IMR-90 (cell line): ENCODE results near the gene ACSS1. TPM values are rescaled to one million over a fixed set of nuclear protein-coding genes. Genes with fewer than 3 reads are reported as not detected.

Experiments
- ATAC-seq: fragments of 200-7000 bp; cut with Tn5 transposase; 2 replicates; pipeline ENCODE4 v1.9.1; 2020; ENCODE audit warnings: low read depth, mild to moderate bottlenecking, moderate library complexity
- BruUV-seq: library from RNA; stranded (reverse); fragments of 400-500 nt; replicated peaks from 2 replicates; lab custom pipeline; 2021; lab: Mats Ljungman, UMichigan
- CTCF ChIA-PET: fragments of 300-600 bp; formaldehyde crosslinking; extraction: SDS; loops from one replicate; lab custom pipeline; 2021; ENCODE audit warnings: antibody characterized with exemption; lab: Yijun Ruan, JAX
- POLR2A ChIA-PET: fragments of 300-600 bp; sonication (Branson Sonifier 250); formaldehyde crosslinking; loops from one replicate; lab custom pipeline; 2022; ENCODE audit warnings: antibody characterized with exemption; ENCODE audit not compliant: unreplicated experiment; lab: Charles Lee
- DNase-seq: peaks from one replicate; pipeline ENCODE4 v3.0.0; 2013
- H2AFZ ChIP-seq: replicated peaks from 2 replicates; pipeline ENCODE3; 2013; ENCODE audit warnings: low read length, mild to moderate bottlenecking; ENCODE audit not compliant: poor library complexity
- H2AK5ac ChIP-seq: 2 replicates; pipeline ENCODE4 v1.6.1; 2013; ENCODE audit warnings: low read depth, low read length, inconsistent platforms
- H2AK9ac ChIP-seq: replicated peaks from 2 replicates; pipeline ENCODE3; 2013; ENCODE audit warnings: mild to moderate bottlenecking, low read depth, low read length, moderate library complexity; ENCODE audit not compliant: poor library complexity
- H2BK120ac ChIP-seq: 2 replicates; pipeline ENCODE4 v1.6.1; 2013; ENCODE audit warnings: low read depth, low read length, inconsistent platforms
- H2BK15ac ChIP-seq: 3 replicates; pipeline ENCODE4 v1.6.1; 2013; ENCODE audit warnings: low read depth, low read length, inconsistent platforms
- H2BK20ac ChIP-seq: 2 replicates; pipeline ENCODE4 v1.6.1; 2013; ENCODE audit warnings: low read depth, mild to moderate bottlenecking, inconsistent platforms, low read length, moderate library complexity
- H2BK5ac ChIP-seq: 2 replicates; pipeline ENCODE4 v1.6.1; 2013; ENCODE audit warnings: mild to moderate bottlenecking, low read depth, low read length, inconsistent platforms; ENCODE audit not compliant: poor library complexity, severe bottlenecking
- H3K14ac ChIP-seq: replicated peaks from 2 replicates; pipeline ENCODE4 v1.6.1; 2013; ENCODE audit warnings: low read depth, low read length, inconsistent platforms
- H3K18ac ChIP-seq: 2 replicates; pipeline ENCODE4 v1.6.1; 2013; ENCODE audit warnings: low read depth, low read length, control low read depth
- H3K23ac ChIP-seq: 2 replicates; pipeline ENCODE4 v1.6.1; 2013; ENCODE audit warnings: low read depth, low read length, inconsistent platforms
- H3K27ac ChIP-seq: 2 replicates; pipeline ENCODE4 v1.5.1; 2013; ENCODE audit warnings: mild to moderate bottlenecking, control low read depth, low read length; ENCODE audit not compliant: insufficient read depth
- H3K27me3 ChIP-seq: 2 replicates; pipeline ENCODE4 v1.6.1; 2013; ENCODE audit warnings: low read length; ENCODE audit not compliant: control insufficient read depth, insufficient read depth
- H3K36me3 ChIP-seq: 2 replicates; pipeline ENCODE4 v1.6.1; 2013; ENCODE audit warnings: low read length, mixed read lengths; ENCODE audit not compliant: control insufficient read depth, insufficient read depth
- H3K4ac ChIP-seq: 2 replicates; pipeline ENCODE4 v1.6.1; 2013; ENCODE audit warnings: low read depth, low read length, inconsistent platforms
- H3K4me1 ChIP-seq: 2 replicates; pipeline ENCODE4 v1.6.1; 2013; ENCODE audit warnings: low read length, mixed read lengths; ENCODE audit not compliant: control insufficient read depth, insufficient read depth
- H3K4me2 ChIP-seq: 2 replicates; pipeline ENCODE4 v1.6.1; 2013; ENCODE audit warnings: low read depth, mild to moderate bottlenecking, control low read depth, low read length, moderate library complexity
- H3K4me3 ChIP-seq: 2 replicates; pipeline ENCODE4 v1.5.1; 2013; ENCODE audit warnings: low read depth, mild to moderate bottlenecking, control low read depth, low read length, moderate library complexity; ENCODE audit not compliant: insufficient read depth
- H3K56ac ChIP-seq: 2 replicates; pipeline ENCODE4 v1.6.1; 2013; ENCODE audit warnings: low read length, inconsistent platforms; ENCODE audit not compliant: insufficient read depth; ENCODE audit errors: extremely low read depth
- H3K79me1 ChIP-seq, 2 experiments: 2 replicates each; pipeline ENCODE4 v1.6.1; 2013; ENCODE audit warnings: low read length in 2 of 2, inconsistent platforms in 1 of 2, low read depth in 1 of 2
- H3K9ac ChIP-seq: 2 replicates; pipeline ENCODE4 v1.6.1; 2013; ENCODE audit warnings: low read depth, low read length, control low read depth
- H3K9me1 ChIP-seq: 2 replicates; pipeline ENCODE4 v1.6.1; 2013; ENCODE audit warnings: low read length, inconsistent platforms; ENCODE audit not compliant: insufficient read depth
- H3K9me3 ChIP-seq: 2 replicates; pipeline ENCODE4 v1.6.1; 2013; ENCODE audit warnings: low read length; ENCODE audit not compliant: control insufficient read depth, insufficient read depth
- H4K20me1 ChIP-seq: 2 replicates; pipeline ENCODE4 v1.6.1; 2013; ENCODE audit warnings: low read length, inconsistent platforms; ENCODE audit not compliant: insufficient read depth
- H4K5ac ChIP-seq: 2 replicates; pipeline ENCODE4 v1.6.1; 2013; ENCODE audit warnings: mild to moderate bottlenecking, low read depth, low read length, control low read depth
- H4K8ac ChIP-seq, 2 experiments: 2 replicates each; pipeline ENCODE4 v1.6.1; 2013; ENCODE audit warnings: low read depth in 2 of 2, low read length in 2 of 2, control low read depth in 1 of 2, inconsistent platforms in 1 of 2
- H4K91ac ChIP-seq: 2 replicates; pipeline ENCODE4 v1.6.1; 2013; ENCODE audit warnings: low read depth, low read length, inconsistent platforms; ENCODE audit not compliant: insufficient read depth
- FOS ChIP-seq: fragments of 150-350 bp; IDR thresholded peaks from 2 replicates; pipeline ENCODE4 v1.6.1; 2016; ENCODE audit warnings: low read depth, low read length
- MAFK ChIP-seq: IDR thresholded peaks from 2 replicates; pipeline ENCODE4 v1.6.1; 2012; ENCODE audit warnings: low read depth, low read length, improper control_type of control experiment
- MAZ ChIP-seq: IDR thresholded peaks from 2 replicates; pipeline ENCODE4 v1.6.1; 2012; ENCODE audit warnings: low read depth, mild to moderate bottlenecking, low read length, improper control_type of control experiment, moderate library complexity, borderline replicate concordance
- RCOR1 ChIP-seq: IDR thresholded peaks from 2 replicates; pipeline ENCODE4 v1.6.1; 2012; ENCODE audit warnings: mild to moderate bottlenecking, low read length, improper control_type of control experiment; ENCODE audit not compliant: insufficient replicate concordance
- RFX5 ChIP-seq: IDR thresholded peaks from 2 replicates; pipeline ENCODE4 v1.8.0; 2012; ENCODE audit warnings: low read depth, mild to moderate bottlenecking, low read length, moderate library complexity
- SMC3 ChIP-seq: fragments of 150-350 bp; IDR thresholded peaks from 2 replicates; pipeline ENCODE4 v1.6.1; 2016; ENCODE audit warnings: low read depth, mild to moderate bottlenecking, antibody characterized with exemption, low read length, moderate library complexity
- WGBS, 2 experiments: methylation state at CpG; one replicate each; pipeline versions ENCODE4 v1.1.5 to v1.1.7; 2013; ENCODE audit warnings: missing lambda C conversion rate in 2 of 2; ENCODE audit not compliant: insufficient read length in 1 of 2; ENCODE audit errors: extremely low coverage in 2 of 2; 5-methylcytosine and 5-hydroxymethylcytosine counted together
- dilution Hi-C: fragments of 300-500 bp; cut with HindIII; formaldehyde crosslinking; loops from one replicate; pipeline ENCODE4 v1.14.3; 2018; ENCODE audit warnings: low sequenced_read_pairs; ENCODE audit not compliant: unreplicated experiment
- in situ Hi-C: fragments of 300-500 bp; cut with MboI; formaldehyde crosslinking; loops from 3 replicates; pipeline ENCODE4 v1.14.3; 2019; ENCODE audit warnings: low sequenced_read_pairs, inconsistent platforms, mixed read lengths
- intact Hi-C: fragments of 100-400 bp; cut with micrococcal nuclease; formaldehyde crosslinking; loops from 2 replicates; pipeline ENCODE4 v1.10.0; 2022
- polyA plus RNA-seq, 3 experiments: library from polyadenylated mRNA; depleted of rRNA; stranded (reverse); fragments of >200 nt; gene quantifications; 2 replicates each; pipeline ENCODE4 v1.2.3, GENCODE V29; 2012; ENCODE audit warnings: low replicate concordance in 1 of 3
- total RNA-seq: library from RNA; depleted of rRNA; stranded (reverse); fragments of >200 nt; gene quantifications from 2 replicates; pipeline ENCODE4 v1.2.3, GENCODE V29; 2012

ACSS1 gene
- total and polyA plus RNA-seq, 2 of the 4 experiments (the other 2 are of a cell fraction) = 0.72 to 1.2 TPM

DNA sequence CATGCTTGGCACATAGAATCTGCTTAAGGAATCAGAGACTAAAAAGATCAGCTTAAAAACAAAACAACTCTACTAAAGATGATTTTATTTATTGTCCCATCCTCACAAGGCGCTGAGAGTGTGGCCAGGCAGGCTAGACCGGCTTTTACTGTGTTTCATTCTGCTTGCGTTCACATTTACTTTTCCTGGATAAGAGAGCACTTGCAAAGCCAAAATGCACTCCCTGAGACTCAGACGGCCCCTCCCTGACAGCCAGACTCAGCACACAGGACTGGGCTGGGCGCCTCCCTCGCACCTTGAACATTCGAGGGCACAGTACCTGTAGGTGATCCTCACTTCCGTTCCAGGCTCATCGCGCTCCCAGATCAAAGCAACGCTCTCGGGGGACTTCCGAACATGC, 10.2 kb downstream of the ACSS1 start (continued):
- no peak for TF ChIP-seq MAZ
- TF ChIP-seq FOS = no peak
- TF ChIP-seq SMC3 = no peak
- no peak for TF ChIP-seq MAFK

DNA sequence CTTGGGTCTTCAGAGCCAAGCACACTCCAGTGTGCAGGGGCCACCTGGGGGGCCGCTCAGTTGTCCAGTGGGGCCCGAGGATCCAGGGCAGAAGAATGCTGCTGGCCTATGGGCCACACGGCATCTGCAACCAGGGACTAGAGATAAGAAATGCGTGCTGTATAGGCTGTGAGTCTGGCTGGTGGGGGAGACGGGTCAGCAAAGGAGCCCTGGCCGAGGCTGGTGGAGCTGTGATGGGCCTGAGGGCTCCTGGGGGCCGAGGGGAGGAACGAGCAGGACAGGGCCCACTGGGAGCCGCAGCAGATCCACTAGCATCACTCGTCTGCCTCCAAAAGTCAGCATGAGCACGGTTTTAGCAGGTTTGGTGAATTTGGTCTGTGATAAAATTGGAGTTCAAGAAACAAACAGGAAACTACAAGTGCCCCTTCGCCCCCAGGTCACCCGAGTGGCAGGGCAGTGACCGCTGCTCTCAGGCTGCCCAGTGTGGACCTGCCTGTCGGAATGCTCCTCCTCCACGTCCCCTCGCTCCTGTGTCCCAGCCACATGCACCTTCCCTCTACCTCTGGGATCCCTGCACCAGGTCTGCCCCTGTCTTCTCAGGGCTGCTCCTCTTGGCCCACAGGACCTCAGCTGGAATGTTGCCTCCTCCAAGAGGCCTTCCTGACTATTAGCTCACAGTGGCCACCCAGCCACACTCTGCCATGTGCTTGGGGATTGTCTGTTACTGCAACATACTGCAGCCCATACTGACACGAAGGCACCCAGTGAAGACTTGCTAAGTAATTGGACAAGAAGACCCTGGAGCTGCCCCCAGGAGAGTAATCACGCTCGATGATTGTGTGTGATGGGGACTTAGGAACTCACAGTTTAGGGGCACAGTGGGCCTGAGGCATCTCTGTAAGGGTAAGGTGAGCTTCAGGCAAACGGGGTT, 10.9 kb downstream of the ACSS1 start:
- H4K91ac ChIP-seq = no peak overlapping the region

More for the DNA sequence above, 10.9 kb downstream of the ACSS1 start:
- Histone ChIP-seq H2BK15ac (no peak overlapping the region), H4K20me1 (0 out of 2 replicates have a peak, but pooled peaks cover 7% of the 10 kb centered on the region), H3K9me1 (peaks cover 2% of the 10 kb centered on the region; the same call in 1 of the 2 replicates), H2BK20ac (no peak overlapping the region), H3K14ac (no peak overlapping the region), H2BK5ac (no peak overlapping the region), H2AK9ac (no peak overlapping the region), H2AK5ac (no peak overlapping the region), H3K9ac (no peak overlapping the region), H3K36me3 (no peaks in the 10 kb centered on the region), H3K18ac (no peak overlapping the region), H2AFZ (no peak overlapping the region), H4K5ac (no peak overlapping the region), H2BK120ac (no peak overlapping the region), H3K56ac (no peak overlapping the region), H3K79me1 (no peaks in the 10 kb centered on the region), H3K23ac (no peak overlapping the region), H3K4me1 (no peaks in the 10 kb centered on the region), H3K4ac (no peak overlapping the region), H3K9me3 (no peaks in the 10 kb centered on the region), H3K27ac (no peak overlapping the region), H3K27me3 (peaks cover 37% of the 10 kb centered on the region; the same call in 1 of the 2 replicates), H3K4me2 (no peak overlapping the region), H3K4me3 (no peak overlapping the region), H4K8ac (no peak overlapping the region)
- DNase-seq = no peak
- ChIA-PET CTCF (no interaction called here), POLR2A (no interaction called here)
- TF ChIP-seq RCOR1 = no peak
- no peak for TF ChIP-seq MAZ
- no peak for TF ChIP-seq RFX5
- dilution Hi-C loops = no loop called here
- no peak for ATAC-seq
- 70% methylated on average over 13 of the region's 21 CpGs; no CpG with 5 or more reads in 1 of the 2 experiments for WGBS, 2 experiments
- intact Hi-C loops = no loop called here
- in situ Hi-C loops = no loop called here
- no TSS peak for BruUV-seq
